ENCODE measurements around the gene AKAP10. TPM values are rescaled to one million over a fixed set of nuclear protein-coding genes. Genes with fewer than 3 reads are reported as not detected.

Gene AKAP10
- total and polyA plus RNA-seq, 2 of the 4 experiments (the other 2 are of a cell fraction) = 12.7 to 18.6 TPM

DNA sequence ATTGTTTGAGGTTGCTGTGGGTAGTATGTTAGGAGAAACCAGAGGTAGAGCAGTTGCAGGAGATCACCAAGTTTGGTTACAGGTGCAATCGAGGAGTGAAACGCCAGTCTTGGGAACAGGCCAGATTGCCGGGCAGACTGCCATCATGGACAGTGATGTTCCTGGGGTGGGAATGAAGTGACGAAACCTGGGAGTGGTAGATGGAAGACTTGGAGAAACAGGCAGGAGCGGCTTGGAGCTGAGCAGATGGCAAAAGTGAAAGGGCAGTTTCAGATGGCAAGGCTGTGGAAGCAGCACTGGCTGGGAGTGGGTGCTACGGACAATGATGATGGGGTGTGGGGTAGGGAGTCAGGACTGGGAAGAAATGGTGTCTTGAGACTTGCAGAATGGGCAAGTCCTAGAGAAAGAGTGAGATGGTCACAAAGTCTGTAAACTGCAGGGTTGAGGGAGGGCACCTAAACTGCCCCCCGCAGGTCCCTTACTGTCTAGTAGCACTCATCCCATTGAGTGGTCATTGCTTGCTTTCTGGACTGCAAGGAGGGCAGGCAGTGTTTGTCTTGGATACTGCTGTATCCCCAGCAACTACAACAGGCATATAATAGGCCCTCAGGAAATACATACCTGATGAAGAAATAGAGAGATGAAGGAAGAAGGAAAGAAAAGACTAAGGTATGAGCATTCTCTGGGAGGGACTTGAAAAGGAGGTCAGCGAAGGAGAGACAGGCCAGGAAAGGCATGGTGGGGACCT lies 80.4 kb downstream of the AKAP10 start:
- CTCF ChIA-PET = no interaction called here
- POLR2A ChIA-PET (ENCODE audit: unreplicated experiment) = no interaction called here
- no peak overlapping the region for H2AFZ ChIP-seq (replicated peaks; ENCODE audit: low read length, poor library complexity)
- H3K9me1 ChIP-seq (ENCODE audit: insufficient read depth, low read length) = peaks cover 16% of the 10 kb centered on the region
- H4K91ac ChIP-seq (ENCODE audit: insufficient read depth, low read depth, low read length) = peak overlapping the region; percentile 61
- no peak overlapping the region for H3K56ac ChIP-seq (ENCODE audit: extremely low read depth, insufficient read depth, low read length)
- peaks cover 4% of the 10 kb centered on the region; the same call in 1 of the 2 replicates for H3K36me3 ChIP-seq (ENCODE audit: control insufficient read depth, insufficient read depth, low read length)
- H2AK5ac ChIP-seq (ENCODE audit: low read depth, low read length) = peak overlapping the region; percentile 37; the same call in 1 of the 2 replicates
- no peak overlapping the region for H3K4me3 ChIP-seq (ENCODE audit: insufficient read depth, low read depth, low read length)
- peak overlapping the region; percentile 40 for H3K18ac ChIP-seq (ENCODE audit: low read depth, low read length)
- H3K9ac ChIP-seq (ENCODE audit: low read depth, low read length) = no peak overlapping the region
- no peaks in the 10 kb centered on the region for H3K27me3 ChIP-seq (ENCODE audit: control insufficient read depth, insufficient read depth, low read length)
- peak overlapping the region; percentile 91 for H3K27ac ChIP-seq (ENCODE audit: insufficient read depth, low read length)
- TF ChIP-seq FOS (IDR thresholded peaks at IDR 0.05; ENCODE audit: low read depth, low read length) = no peak
- TF ChIP-seq RAD21 (IDR thresholded peaks at IDR 0.05; ENCODE audit: low read length) = no peak
- TF ChIP-seq, protein P1, sequence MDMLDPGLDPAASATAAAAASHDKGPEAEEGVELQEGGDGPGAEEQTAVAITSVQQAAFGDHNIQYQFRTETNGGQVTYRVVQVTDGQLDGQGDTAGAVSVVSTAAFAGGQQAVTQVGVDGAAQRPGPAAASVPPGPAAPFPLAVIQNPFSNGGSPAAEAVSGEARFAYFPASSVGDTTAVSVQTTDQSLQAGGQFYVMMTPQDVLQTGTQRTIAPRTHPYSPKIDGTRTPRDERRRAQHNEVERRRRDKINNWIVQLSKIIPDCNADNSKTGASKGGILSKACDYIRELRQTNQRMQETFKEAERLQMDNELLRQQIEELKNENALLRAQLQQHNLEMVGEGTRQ (IDR thresholded peaks at IDR 0.05; ENCODE audit: low read depth, low read length) = no peak
- no peak for TF ChIP-seq SMC3 (IDR thresholded peaks at IDR 0.05; ENCODE audit: low read depth, low read length)
- TF ChIP-seq, protein P2, sequence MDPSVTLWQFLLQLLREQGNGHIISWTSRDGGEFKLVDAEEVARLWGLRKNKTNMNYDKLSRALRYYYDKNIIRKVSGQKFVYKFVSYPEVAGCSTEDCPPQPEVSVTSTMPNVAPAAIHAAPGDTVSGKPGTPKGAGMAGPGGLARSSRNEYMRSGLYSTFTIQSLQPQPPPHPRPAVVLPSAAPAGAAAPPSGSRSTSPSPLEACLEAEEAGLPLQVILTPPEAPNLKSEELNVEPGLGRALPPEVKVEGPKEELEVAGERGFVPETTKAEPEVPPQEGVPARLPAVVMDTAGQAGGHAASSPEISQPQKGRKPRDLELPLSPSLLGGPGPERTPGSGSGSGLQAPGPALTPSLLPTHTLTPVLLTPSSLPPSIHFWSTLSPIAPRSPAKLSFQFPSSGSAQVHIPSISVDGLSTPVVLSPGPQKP (IDR thresholded peaks at IDR 0.05; ENCODE audit: borderline replicate concordance, low read depth, low read length) = no peak
- H4K5ac ChIP-seq (ENCODE audit: low read depth, low read length) = peak overlapping the region; percentile 31
- BruUV-seq (replicated peaks) = no TSS peak
- no peak overlapping the region for H2BK15ac ChIP-seq (ENCODE audit: low read depth, low read length)
- peak overlapping the region; percentile 55 for H2BK20ac ChIP-seq (ENCODE audit: low read depth, low read length)
- ATAC-seq (ENCODE audit: low read depth) = no peak
- H3K23ac ChIP-seq (ENCODE audit: low read depth, low read length) = no peak overlapping the region; the same call in 1 of the 2 replicates
- peak overlapping the region; percentile 34 for H3K4ac ChIP-seq (ENCODE audit: low read depth, low read length)
- H4K8ac ChIP-seq (ENCODE audit: low read depth in 2 of 2, low read length in 2 of 2) = peak overlapping the region in 1 of 2 experiments; percentile 55; a peak in 2 of 4 replicates
- peak overlapping the region; percentile 36; the same call in 1 of the 2 replicates for H3K14ac ChIP-seq (replicated peaks; ENCODE audit: low read depth, low read length)
- peak overlapping the region; percentile 43; the same call in 1 of the 2 replicates for H2BK120ac ChIP-seq (ENCODE audit: low read depth, low read length)
- intact Hi-C loops (cut with micrococcal nuclease) (no loop called here), in situ Hi-C loops (cut with MboI; ENCODE audit: low sequenced_read_pairs) (no loop called here), dilution Hi-C loops (cut with HindIII; ENCODE audit: low sequenced_read_pairs, unreplicated experiment) (no loop called here)
- H3K4me1 ChIP-seq (ENCODE audit: control insufficient read depth, insufficient read depth, low read length) = peaks cover 17% of the 10 kb centered on the region
- no peak overlapping the region for H2AK9ac ChIP-seq (replicated peaks; ENCODE audit: low read depth, low read length, poor library complexity)
- peaks cover 5% of the 10 kb centered on the region; the same call in 1 of the 2 replicates for H4K20me1 ChIP-seq (ENCODE audit: insufficient read depth, low read length)
- WGBS, 2 experiments (ENCODE audit: extremely low coverage in 2 of 2, insufficient read length in 1 of 2) = 90% methylated on average over 7 of the region's 8 CpGs; no CpG with 5 or more reads in 1 of the 2 experiments
- no peaks in the 10 kb centered on the region for H3K9me3 ChIP-seq (ENCODE audit: control insufficient read depth, insufficient read depth, low read length)
- peak overlapping the region; percentile 87 for H2BK5ac ChIP-seq (ENCODE audit: low read depth, low read length, poor library complexity, severe bottlenecking)
- H3K4me2 ChIP-seq (ENCODE audit: low read depth, low read length) = peak overlapping the region; percentile 49
- no peak for DNase-seq
- peaks cover 3 to 15% of the 10 kb centered on the region in 2 experiments; a peak in 2 of 4 replicates for H3K79me1 ChIP-seq (ENCODE audit: low read depth in 1 of 2, low read length in 2 of 2)
